ENCODE results near the gene GRM7. TPM values are rescaled to one million over a fixed set of nuclear protein-coding genes. Genes with fewer than 3 reads are reported as not detected.
"Not testable (repeated sequence)": the region's sequence is repeated elsewhere in the genome, so short reads cannot be mapped to it uniquely, and the experiment has no call there.

GRM7 gene
- total and polyA plus RNA-seq, 9 of the 15 experiments (the other 6 are each of a cell fraction or from before 2014, with no cell fraction given): not detected

DNA sequence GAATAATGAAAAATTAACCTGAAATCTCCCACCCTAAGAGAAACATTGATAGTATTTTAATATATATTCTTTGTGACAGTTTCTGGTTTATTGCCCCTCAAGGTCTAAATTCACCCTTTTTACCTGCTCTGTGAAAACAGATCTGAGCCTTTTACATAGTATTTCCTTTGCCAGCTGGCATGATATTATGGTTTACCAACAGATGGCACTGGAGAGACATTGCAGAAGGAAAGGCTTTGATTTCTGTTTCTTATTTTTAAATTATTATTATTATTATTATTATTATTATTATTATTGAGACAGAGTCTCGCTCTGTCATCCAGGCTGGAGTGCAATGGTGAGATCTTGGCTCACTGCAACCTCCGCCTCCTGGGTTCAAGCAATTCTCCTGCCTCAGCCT, 74.5 kb downstream of the GRM7 start:
- DNase-seq (ENCODE audit: extremely low read depth in 1 of 4, low spot score in 3 of 4); H3K4me2 ChIP-seq (ENCODE audit: insufficient read depth, low read length); CTCF ChIA-PET (ENCODE audit: low intra/inter-chr PET ratio); H3K4me1 ChIP-seq (replicated peaks in 1 of 2; ENCODE audit: control insufficient read depth in 2 of 2, insufficient read depth in 2 of 2, low read length in 2 of 2); H3K79me2 ChIP-seq (ENCODE audit: control insufficient read depth, insufficient read depth, low read length); H4K20me1 ChIP-seq (replicated peaks; ENCODE audit: control insufficient read depth, insufficient read depth, low read length); H3K36me3 ChIP-seq (ENCODE audit: control insufficient read depth, insufficient read depth, low read length); in situ Hi-C loops (cut with MboI); H2AFZ ChIP-seq (ENCODE audit: low read depth, low read length); H3K4me3 ChIP-seq; H3K9ac ChIP-seq (ENCODE audit: insufficient read depth in 1 of 2, low read depth in 2 of 2, low read length in 2 of 2); H3K9me3 ChIP-seq (replicated peaks; ENCODE audit: control insufficient read depth, insufficient read depth, low read depth, low read length); intact Hi-C loops (cut with micrococcal nuclease); H3K9me1 ChIP-seq (ENCODE audit: control insufficient read depth, insufficient read depth, low read length); H3K27me3 ChIP-seq (ENCODE audit: control insufficient read depth in 2 of 2, insufficient read depth in 2 of 2, low read length in 2 of 2); FAIRE-seq; ATAC-seq; H3K27ac ChIP-seq (ENCODE audit: extremely low read depth, low read depth, low read length); BruUV-seq (replicated peaks): not testable (repeated sequence)
- 0% methylated on average over 2 of the region's 2 CpGs for WGBS (ENCODE audit: insufficient coverage, low coverage, missing lambda C conversion rate)
- POLR2A ChIA-PET: interaction anchor here (0.6 kb wide), 1 partner anchor 128 kb away, joined by 3 read pairs; no protein-coding TSS in a partner anchor

DNA sequence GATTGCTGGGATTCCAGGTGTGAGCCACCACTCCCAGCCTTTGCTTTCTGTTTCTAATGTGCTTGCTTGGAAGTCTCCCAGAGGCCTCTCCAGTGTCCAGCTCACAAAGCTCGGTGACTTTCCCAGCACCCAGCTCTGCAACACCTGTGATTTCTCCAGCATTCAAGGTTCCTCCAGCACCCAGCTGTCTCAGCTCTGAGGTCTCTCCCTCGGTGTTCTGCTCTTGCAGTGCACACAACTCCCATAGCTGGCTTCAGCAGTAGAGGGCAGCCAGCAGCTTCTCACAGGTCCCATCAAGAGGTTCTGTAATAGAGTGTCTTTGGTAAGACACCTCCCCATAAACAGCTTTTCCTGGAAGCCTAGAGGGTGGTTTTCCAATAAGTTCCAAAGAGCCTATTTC, 75.1 kb downstream of the GRM7 start:
- H4K20me1 ChIP-seq (replicated peaks; ENCODE audit: control insufficient read depth, insufficient read depth, low read length): no peaks in the 10 kb centered on the region
- BruUV-seq (replicated peaks): no TSS peak
- intact Hi-C loops (cut with micrococcal nuclease): no loop called here
- H3K4me2 ChIP-seq (ENCODE audit: insufficient read depth, low read length): no peak overlapping the region
- FAIRE-seq: no peak
- H3K4me3 ChIP-seq: no peak overlapping the region
- 0% methylated on average over 2 of the region's 2 CpGs for WGBS (ENCODE audit: insufficient coverage, low coverage, missing lambda C conversion rate)
- H3K9ac ChIP-seq (ENCODE audit: insufficient read depth in 1 of 2, low read depth in 2 of 2, low read length in 2 of 2): no peak overlapping the region
- no peak overlapping the region for H2AFZ ChIP-seq (ENCODE audit: low read depth, low read length)
- in situ Hi-C loops (cut with MboI): no loop called here
- H3K27me3 ChIP-seq (ENCODE audit: control insufficient read depth in 2 of 2, insufficient read depth in 2 of 2, low read length in 2 of 2): no peaks in the 10 kb centered on the region
- no peak for ATAC-seq
- CTCF ChIA-PET (ENCODE audit: low intra/inter-chr PET ratio): no interaction called here
- H3K9me1 ChIP-seq (ENCODE audit: control insufficient read depth, insufficient read depth, low read length): no peaks in the 10 kb centered on the region
- no peaks in the 10 kb centered on the region for H3K4me1 ChIP-seq (replicated peaks in 1 of 2; ENCODE audit: control insufficient read depth in 2 of 2, insufficient read depth in 2 of 2, low read length in 2 of 2)
- H3K27ac ChIP-seq (ENCODE audit: extremely low read depth, low read depth, low read length): no peak overlapping the region
- no peaks in the 10 kb centered on the region; the same call in 1 of the 2 replicates for H3K9me3 ChIP-seq (replicated peaks; ENCODE audit: control insufficient read depth, insufficient read depth, low read depth, low read length)
- POLR2A ChIA-PET: interaction anchor here (0.6 kb wide), 1 partner anchor 129 kb away, joined by 3 read pairs; no protein-coding TSS in a partner anchor
- no peaks in the 10 kb centered on the region for H3K36me3 ChIP-seq (ENCODE audit: control insufficient read depth, insufficient read depth, low read length)
- H3K79me2 ChIP-seq (ENCODE audit: control insufficient read depth, insufficient read depth, low read length): no peaks in the 10 kb centered on the region
- DNase-seq (ENCODE audit: extremely low read depth in 1 of 4, low spot score in 3 of 4): no peak
- TF ChIP-seq TCF7 (IDR thresholded peaks at IDR 0.05; ENCODE audit: borderline replicate concordance): no peak
- no peak for TF ChIP-seq ZNF766 (CRISPR knock-in tag; conservative IDR thresholded peaks at IDR 0.05)
- no peak for TF ChIP-seq BCL6 (CRISPR knock-in tag; IDR thresholded peaks at IDR 0.05)
- TF ChIP-seq, protein P1, sequence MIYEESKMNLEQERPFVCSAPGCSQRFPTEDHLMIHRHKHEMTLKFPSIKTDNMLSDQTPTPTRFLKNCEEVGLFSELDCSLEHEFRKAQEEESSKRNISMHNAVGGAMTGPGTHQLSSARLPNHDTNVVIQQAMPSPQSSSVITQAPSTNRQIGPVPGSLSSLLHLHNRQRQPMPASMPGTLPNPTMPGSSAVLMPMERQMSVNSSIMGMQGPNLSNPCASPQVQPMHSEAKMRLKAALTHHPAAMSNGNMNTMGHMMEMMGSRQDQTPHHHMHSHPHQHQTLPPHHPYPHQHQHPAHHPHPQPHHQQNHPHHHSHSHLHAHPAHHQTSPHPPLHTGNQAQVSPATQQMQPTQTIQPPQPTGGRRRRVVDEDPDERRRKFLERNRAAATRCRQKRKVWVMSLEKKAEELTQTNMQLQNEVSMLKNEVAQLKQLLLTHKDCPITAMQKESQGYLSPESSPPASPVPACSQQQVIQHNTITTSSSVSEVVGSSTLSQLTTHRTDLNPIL (CRISPR knock-in tag; IDR thresholded peaks at IDR 0.05): no peak
- no peak for TF ChIP-seq TCFL5 (CRISPR knock-in tag; conservative IDR thresholded peaks at IDR 0.05)
- TF ChIP-seq MEF2D (tag; conservative IDR thresholded peaks at IDR 0.05; ENCODE audit: low read depth): no peak
- no peak for TF ChIP-seq ZNF184 (CRISPR knock-in tag; IDR thresholded peaks at IDR 0.05)
- TF ChIP-seq, protein P2, sequence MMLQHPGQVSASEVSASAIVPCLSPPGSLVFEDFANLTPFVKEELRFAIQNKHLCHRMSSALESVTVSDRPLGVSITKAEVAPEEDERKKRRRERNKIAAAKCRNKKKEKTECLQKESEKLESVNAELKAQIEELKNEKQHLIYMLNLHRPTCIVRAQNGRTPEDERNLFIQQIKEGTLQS (IDR thresholded peaks at IDR 0.05): no peak
- TF ChIP-seq, protein P2 (CRISPR knock-in tag; conservative IDR thresholded peaks at IDR 0.05): no peak
- no peak for TF ChIP-seq NR1H2 (CRISPR knock-in tag; IDR thresholded peaks at IDR 0.05)
- TF ChIP-seq, protein P3, sequence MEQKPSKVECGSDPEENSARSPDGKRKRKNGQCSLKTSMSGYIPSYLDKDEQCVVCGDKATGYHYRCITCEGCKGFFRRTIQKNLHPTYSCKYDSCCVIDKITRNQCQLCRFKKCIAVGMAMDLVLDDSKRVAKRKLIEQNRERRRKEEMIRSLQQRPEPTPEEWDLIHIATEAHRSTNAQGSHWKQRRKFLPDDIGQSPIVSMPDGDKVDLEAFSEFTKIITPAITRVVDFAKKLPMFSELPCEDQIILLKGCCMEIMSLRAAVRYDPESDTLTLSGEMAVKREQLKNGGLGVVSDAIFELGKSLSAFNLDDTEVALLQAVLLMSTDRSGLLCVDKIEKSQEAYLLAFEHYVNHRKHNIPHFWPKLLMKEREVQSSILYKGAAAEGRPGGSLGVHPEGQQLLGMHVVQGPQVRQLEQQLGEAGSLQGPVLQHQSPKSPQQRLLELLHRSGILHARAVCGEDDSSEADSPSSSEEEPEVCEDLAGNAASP (IDR thresholded peaks at IDR 0.05): no peak
- TF ChIP-seq GABPB1 (CRISPR knock-in tag; IDR thresholded peaks at IDR 0.05): no peak
- no peak for TF ChIP-seq ZFPM2 (CRISPR knock-in tag; IDR thresholded peaks at IDR 0.05)

Data from K562 (cell line).